Activated B cell treated with CpG ODN at 0.5 μM for 24 hours (primary cell): Measurements from ENCODE around the gene CENPVL1. TPM values are rescaled to one million over a fixed set of nuclear protein-coding genes. Genes with fewer than 3 reads are reported as not detected.
A peak's percentile ranks its signal among the peaks of the same experiment; 100 is the strongest.

ENCODE experiments used
- ATAC-seq: fragments of 200-7000 bp; cut with Tn5 transposase; one replicate; pipeline ENCODE4 v1.10.0; 2021; ENCODE audit warnings: low read depth, mild to moderate bottlenecking, moderate library complexity
- CTCF ChIA-PET: fragments of 350-600 bp; sonication (Branson Sonifier 250); formaldehyde crosslinking; loops from one replicate; lab custom pipeline; 2021; ENCODE audit warnings: antibody characterized with exemption; lab: Charles Lee
- POLR2A ChIA-PET: fragments of 350-600 bp; sonication (Branson Sonifier 250); formaldehyde crosslinking; loops from one replicate; lab custom pipeline; 2021; ENCODE audit warnings: antibody characterized with exemption; lab: Charles Lee
- DNase-seq: peaks from one replicate; pipeline ENCODE4 v3.0.0; 2022
- H3K27ac Mint-ChIP-seq: one replicate; pipeline ENCODE4 v1.8.0; 2020; ENCODE audit warnings: mixed read lengths
- H3K27me3 Mint-ChIP-seq: one replicate; pipeline ENCODE4 v1.8.0; 2021; ENCODE audit warnings: mixed read lengths
- H3K36me3 Mint-ChIP-seq: one replicate; pipeline ENCODE4 v1.8.0; 2021; ENCODE audit warnings: low read depth, mixed read lengths
- H3K4me1 Mint-ChIP-seq: one replicate; pipeline ENCODE4 v1.8.0; 2021; ENCODE audit warnings: mixed read lengths
- H3K4me3 Mint-ChIP-seq: one replicate; pipeline ENCODE4 v1.8.0; 2020; ENCODE audit warnings: mild to moderate bottlenecking, mixed read lengths
- H3K9me3 Mint-ChIP-seq: one replicate; pipeline ENCODE4 v1.8.0; 2020; ENCODE audit warnings: mixed read lengths
- CTCF ChIP-seq: fragments of 200-600 bp; IDR thresholded peaks from one replicate; pipeline ENCODE4 v1.8.0; 2022; ENCODE audit warnings: antibody characterized with exemption, mild to moderate bottlenecking
- intact Hi-C: fragments of 100-400 bp; cut with micrococcal nuclease; formaldehyde crosslinking; loops from one replicate; pipeline ENCODE4 v1.15.1; 2024
- total RNA-seq: library from RNA; stranded (reverse); gene quantifications from 2 replicates; pipeline ENCODE4 v1.2.3, GENCODE V29; 2022

CENPVL1 gene
- total RNA-seq, 1 donor from 2014 or later: not detected

GRCh38 chrX:51743179-51743957 is 33.1 kb downstream of the CENPVL1 start, which contains the start of gene GSPT2:
TSS of gene GSPT2 (plus strand) at chrX:51743442. CDS start at chrX:51743627, 185 bp downstream.
- DNase-seq (peak; percentile 34), ATAC-seq (peak; percentile 97)
- H3K4me3 Mint-ChIP-seq: peak within 1 kb of the TSS; percentile 88
- TF ChIP-seq CTCF: no peak
- intact Hi-C loops: loop anchor here (1.0 kb wide), 2 partner anchors 60 to 150 kb away; partner anchors contain the start of gene MAGED1
- H3K27ac Mint-ChIP-seq: peak within 1 kb of the TSS; percentile 79
- peaks cover 2% of the 10 kb centered on the region for H3K27me3 Mint-ChIP-seq
- CTCF ChIA-PET: no interaction called here
- peaks cover 20% of the 10 kb centered on the region for H3K4me1 Mint-ChIP-seq
- H3K9me3 Mint-ChIP-seq: peaks cover 5% of the 10 kb centered on the region
- POLR2A ChIA-PET: no interaction called here
- H3K36me3 Mint-ChIP-seq: peaks cover 24% of the 10 kb centered on the region

- POLR2A ChIA-PET: no interaction called here
- CTCF ChIA-PET: no interaction called here
- no peak for TF ChIP-seq CTCF
- Mint-ChIP-seq H3K4me3 (no peak overlapping the region), H3K9me3 (peaks cover 13% of the 10 kb centered on the region), H3K27ac (no peak overlapping the region), H3K36me3 (peaks cover 24% of the 10 kb centered on the region), H3K4me1 (peaks cover 20% of the 10 kb centered on the region), H3K27me3 (no peaks in the 10 kb centered on the region)
- intact Hi-C loops: no loop called here
- DNase-seq (no peak), ATAC-seq (no peak)
Measured at GRCh38 chrX:51747671-51748070, 37.4 kb downstream of the CENPVL1 start.

GRCh38 chrX:51759055-51759839 is 48.9 kb downstream of the CENPVL1 start:
- no peak overlapping the region for H3K27ac Mint-ChIP-seq
- H3K27me3 Mint-ChIP-seq: peaks cover 2% of the 10 kb centered on the region
- intact Hi-C loops: no loop called here
- H3K9me3 Mint-ChIP-seq: no peaks in the 10 kb centered on the region
- H3K36me3 Mint-ChIP-seq: no peaks in the 10 kb centered on the region
- ATAC-seq (no peak), DNase-seq (no peak)
- POLR2A ChIA-PET: no interaction called here
- H3K4me3 Mint-ChIP-seq: no peak overlapping the region
- CTCF ChIA-PET: no interaction called here
- no peaks in the 10 kb centered on the region for H3K4me1 Mint-ChIP-seq
- TF ChIP-seq CTCF: no peak

- Mint-ChIP-seq H3K27ac (no peak overlapping the region), H3K4me1 (no peaks in the 10 kb centered on the region), H3K9me3 (no peaks in the 10 kb centered on the region), H3K4me3 (no peak overlapping the region), H3K27me3 (no peaks in the 10 kb centered on the region), H3K36me3 (no peaks in the 10 kb centered on the region)
- DNase-seq: no peak
- TF ChIP-seq CTCF: no peak
- intact Hi-C loops: no loop called here
- POLR2A ChIA-PET: no interaction called here
- ATAC-seq: no peak
- CTCF ChIA-PET: no interaction called here
Measured at GRCh38 chrX:51760657-51761056, 50.3 kb downstream of the CENPVL1 start.

Other genes with a start within 250 kb of the CENPVL1 start
- 0.29 TPM in 1 of 2 replicates, not detected in the other for gene NUDT11, start 213.9 kb upstream of the CENPVL1 start, total RNA-seq
- not detected in 2 replicates for gene CENPVL3, start 91.6 kb upstream of the CENPVL1 start, total RNA-seq
- gene CENPVL2, start 27.7 kb upstream of the CENPVL1 start, total RNA-seq: not detected in 2 replicates
- 12.9 and 13.9 TPM in 2 replicates for gene GSPT2, start 32.9 kb downstream of the CENPVL1 start, total RNA-seq
- gene MAGED1, start 183.1 kb downstream of the CENPVL1 start, total RNA-seq: 28.9 and 32.2 TPM in 2 replicates